Body of pancreas (tissue), 4 donors: Measurements from ENCODE around the gene TRIM28.

Source experiments
- POLR2A ChIP-seq, 3 donors: fragments of 450-650 bp; IDR thresholded peaks; one replicate each; pipeline ENCODE4 v1.6.1; 2016; ENCODE audit warnings: antibody characterized with exemption in 3 of 3, mild to moderate bottlenecking in 2 of 3
- TF ChIP-seq, protein P1 (sequence below), 7 experiments: fragments of 450-650 bp in 4 of 7; fragments of 200-600 bp in 3 of 7; sonication (generic) in 3 of 7; IDR thresholded peaks; one replicate each; pipeline ENCODE4 v1.5.1; 2016 to 2019; ENCODE audit warnings: antibody characterized with exemption in 7 of 7

DNA sequence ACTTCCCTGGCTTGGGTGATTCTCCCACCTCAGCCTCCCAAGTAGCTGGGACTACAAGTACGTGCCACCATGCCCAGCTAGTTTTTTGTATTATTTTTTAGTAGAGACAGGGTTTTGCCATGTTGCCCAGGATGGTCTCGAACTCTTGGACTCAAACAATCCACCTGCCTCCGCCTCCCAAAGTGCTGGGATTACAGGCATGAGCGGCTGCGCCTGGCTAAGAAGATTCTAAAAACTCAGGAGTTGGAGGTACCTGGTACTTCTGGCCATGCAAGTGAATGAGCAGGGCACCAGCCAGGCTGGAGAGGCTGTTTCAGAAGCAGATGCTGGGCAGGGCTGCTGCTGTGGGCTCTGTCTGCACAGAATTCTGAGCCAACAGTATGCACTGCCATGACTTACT lies 23.1 kb downstream of the TRIM28 start:
- TF ChIP-seq, protein P1, sequence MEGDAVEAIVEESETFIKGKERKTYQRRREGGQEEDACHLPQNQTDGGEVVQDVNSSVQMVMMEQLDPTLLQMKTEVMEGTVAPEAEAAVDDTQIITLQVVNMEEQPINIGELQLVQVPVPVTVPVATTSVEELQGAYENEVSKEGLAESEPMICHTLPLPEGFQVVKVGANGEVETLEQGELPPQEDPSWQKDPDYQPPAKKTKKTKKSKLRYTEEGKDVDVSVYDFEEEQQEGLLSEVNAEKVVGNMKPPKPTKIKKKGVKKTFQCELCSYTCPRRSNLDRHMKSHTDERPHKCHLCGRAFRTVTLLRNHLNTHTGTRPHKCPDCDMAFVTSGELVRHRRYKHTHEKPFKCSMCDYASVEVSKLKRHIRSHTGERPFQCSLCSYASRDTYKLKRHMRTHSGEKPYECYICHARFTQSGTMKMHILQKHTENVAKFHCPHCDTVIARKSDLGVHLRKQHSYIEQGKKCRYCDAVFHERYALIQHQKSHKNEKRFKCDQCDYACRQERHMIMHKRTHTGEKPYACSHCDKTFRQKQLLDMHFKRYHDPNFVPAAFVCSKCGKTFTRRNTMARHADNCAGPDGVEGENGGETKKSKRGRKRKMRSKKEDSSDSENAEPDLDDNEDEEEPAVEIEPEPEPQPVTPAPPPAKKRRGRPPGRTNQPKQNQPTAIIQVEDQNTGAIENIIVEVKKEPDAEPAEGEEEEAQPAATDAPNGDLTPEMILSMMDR (IDR thresholded peaks at IDR 0.05) = no peak
- no peak for TF ChIP-seq POLR2A (IDR thresholded peaks at IDR 0.05)
